ENCODE measurements around the gene COX7B2. TPM values are rescaled to one million over a fixed set of nuclear protein-coding genes. Genes with fewer than 3 reads are reported as not detected.

Gene COX7B2
- total and polyA plus RNA-seq, 10 of the 15 experiments (the other 5 are each of a cell fraction or from before 2014, with no cell fraction given): not detected

DNA sequence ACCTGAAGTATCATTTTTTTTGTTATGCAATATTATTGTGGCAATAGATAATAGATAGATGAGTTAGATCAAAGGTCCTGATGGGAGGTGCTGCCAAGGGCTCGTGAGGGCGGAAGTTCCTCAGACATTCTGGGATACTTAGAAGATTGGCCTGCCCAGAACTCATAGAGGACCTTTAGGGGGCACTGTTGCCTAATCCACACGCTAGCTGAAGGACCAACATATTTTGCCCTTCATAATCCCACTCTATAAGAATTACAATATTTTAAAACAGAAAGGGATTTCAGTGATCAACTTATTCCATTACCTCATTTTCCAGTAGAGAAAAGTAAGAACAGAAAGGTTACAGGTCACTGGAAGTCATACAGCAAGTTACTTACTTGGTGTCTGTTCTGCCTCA lies 22.9 kb upstream of the COX7B2 start:
- intact Hi-C loops (cut with micrococcal nuclease; ENCODE audit: unreplicated experiment) (loop anchor here (1.0 to 5.0 kb wide), 5 partner anchors 70 to 450 kb away; no protein-coding TSS in a partner anchor), in situ Hi-C loops (cut with MboI) (loop anchor here (5.0 to 10.0 kb wide), 2 partner anchors 100 to 453 kb away; partner anchors contain the start of gene GABRB1)
- no peaks in the 10 kb centered on the region for H3K9me3 ChIP-seq (replicated peaks; ENCODE audit: control insufficient read depth, insufficient read depth, low read length)
- ChIA-PET POLR2A (interaction anchor here (0.6 kb wide), 1 partner anchor 44 kb away, joined by 6 read pairs; no protein-coding TSS in a partner anchor), RAD21 (ENCODE audit: unreplicated experiment) (interaction anchor here (0.8 to 4.8 kb wide), 10 partner anchors 10 to 451 kb away, joined by 3 to 52 read pairs (median 4); no protein-coding TSS in a partner anchor), CTCF (interaction anchor here (0.7 to 5.5 kb wide), 26 partner anchors 9 to 561 kb away, joined by 3 to 79 read pairs (median 4); partner anchors contain the start of genes ATP10D and GABRB1), SMC1A (ENCODE audit: uncharacterized antibody, unreplicated experiment) (interaction anchor here (0.6 to 5.5 kb wide), 24 partner anchors 8 to 603 kb away, joined by 3 to 62 read pairs (median 4); partner anchors contain the start of genes GABRA4 and GABRB1)
- peak; percentile 88 for FAIRE-seq
- no peak overlapping the region for H2AFZ ChIP-seq (ENCODE audit: control insufficient read depth, low read depth, low read length)
- H3K27me3 ChIP-seq (replicated peaks in 1 of 2; ENCODE audit: control insufficient read depth in 2 of 2, insufficient read depth in 2 of 2, low read length in 1 of 2): no peaks in the 10 kb centered on the region
- no peaks in the 10 kb centered on the region for H3K36me3 ChIP-seq (ENCODE audit: control insufficient read depth in 2 of 2, insufficient read depth in 2 of 2, low read length in 1 of 2)
- H3K4me2 ChIP-seq (ENCODE audit: control insufficient read depth, insufficient read depth): no peak overlapping the region
- H3K4me1 ChIP-seq (ENCODE audit: control insufficient read depth, insufficient read depth, low read length): no peaks in the 10 kb centered on the region
- no peak overlapping the region for H3K27ac ChIP-seq (ENCODE audit: control insufficient read depth, insufficient read depth)
- BruUV-seq (replicated peaks): no TSS peak
- no peak overlapping the region for H3K4me3 ChIP-seq
- H3K9ac ChIP-seq (ENCODE audit: control insufficient read depth, insufficient read depth, low read length): no peak overlapping the region
- WGBS (ENCODE audit: insufficient coverage, insufficient replicate concordance, low lambda C conversion rate, missing lambda C conversion rate): 0% methylated on average over 3 of the region's 3 CpGs
- DNase-seq (ENCODE audit: low read depth, low spot score): peak; percentile 2
- no peaks in the 10 kb centered on the region for H3K79me2 ChIP-seq (ENCODE audit: control insufficient read depth, insufficient read depth, low read length)
- no peaks in the 10 kb centered on the region for H4K20me1 ChIP-seq (ENCODE audit: control insufficient read depth, insufficient read depth)
- TF ChIP-seq IKZF2 (IDR thresholded peaks at IDR 0.05) (no peak), IRF3 (IDR thresholded peaks at IDR 0.05) (no peak), PML (IDR thresholded peaks at IDR 0.05; ENCODE audit: low read length) (no peak), SMC3 (IDR thresholded peaks at IDR 0.05; ENCODE audit: borderline replicate concordance, low read length) (peak; percentile 65), ATF7 (IDR thresholded peaks at IDR 0.05; ENCODE audit: low read depth) (0 out of 2 replicates have a peak, but pooled peaks have one; percentile 24), GABPA (IDR thresholded peaks at IDR 0.05; ENCODE audit: low read depth) (no peak), ASH2L (IDR thresholded peaks at IDR 0.05; ENCODE audit: borderline replicate concordance, low read depth) (no peak), RAD21 (IDR thresholded peaks at IDR 0.05; ENCODE audit: insufficient read depth, low read depth, low read length) (peak; percentile 79), ZBTB4 (CRISPR knock-in tag; IDR thresholded peaks at IDR 0.05) (no peak), RB1 (IDR thresholded peaks at IDR 0.05; ENCODE audit: borderline replicate concordance) (peak; percentile 27; the same call in 1 of the 2 replicates)
- TF ChIP-seq, protein P1, sequence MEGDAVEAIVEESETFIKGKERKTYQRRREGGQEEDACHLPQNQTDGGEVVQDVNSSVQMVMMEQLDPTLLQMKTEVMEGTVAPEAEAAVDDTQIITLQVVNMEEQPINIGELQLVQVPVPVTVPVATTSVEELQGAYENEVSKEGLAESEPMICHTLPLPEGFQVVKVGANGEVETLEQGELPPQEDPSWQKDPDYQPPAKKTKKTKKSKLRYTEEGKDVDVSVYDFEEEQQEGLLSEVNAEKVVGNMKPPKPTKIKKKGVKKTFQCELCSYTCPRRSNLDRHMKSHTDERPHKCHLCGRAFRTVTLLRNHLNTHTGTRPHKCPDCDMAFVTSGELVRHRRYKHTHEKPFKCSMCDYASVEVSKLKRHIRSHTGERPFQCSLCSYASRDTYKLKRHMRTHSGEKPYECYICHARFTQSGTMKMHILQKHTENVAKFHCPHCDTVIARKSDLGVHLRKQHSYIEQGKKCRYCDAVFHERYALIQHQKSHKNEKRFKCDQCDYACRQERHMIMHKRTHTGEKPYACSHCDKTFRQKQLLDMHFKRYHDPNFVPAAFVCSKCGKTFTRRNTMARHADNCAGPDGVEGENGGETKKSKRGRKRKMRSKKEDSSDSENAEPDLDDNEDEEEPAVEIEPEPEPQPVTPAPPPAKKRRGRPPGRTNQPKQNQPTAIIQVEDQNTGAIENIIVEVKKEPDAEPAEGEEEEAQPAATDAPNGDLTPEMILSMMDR (IDR thresholded peaks at IDR 0.05 in 2 of 3, conservative IDR thresholded peaks at IDR 0.05 in 1 of 3; ENCODE audit: control insufficient read depth in 2 of 3, extremely low read depth in 1 of 3, insufficient read depth in 1 of 3, low read depth in 3 of 3, low read length in 3 of 3): peak; percentile 58 to 76 (median 63)
- peak; percentile 96 for ATAC-seq
